ENCODE measurements around the gene TNFRSF6B.
A peak's percentile ranks its signal among the peaks of the same experiment; 100 is the strongest.

Gene TNFRSF6B

GRCh38 chr20:63686492-63687321, 9.7 kb upstream of the TNFRSF6B start:
- DNase-seq = no peak

- DNase-seq = no peak
Measured at GRCh38 chr20:63687419-63688178, 8.9 kb upstream of the TNFRSF6B start.

- DNase-seq = no peak
Measured at GRCh38 chr20:63688228-63689045, 8.0 kb upstream of the TNFRSF6B start.

- DNase-seq = no peak
Measured at GRCh38 chr20:63689046-63690002, 7.1 kb upstream of the TNFRSF6B start.

GRCh38 chr20:63690003-63690897, 6.2 kb upstream of the TNFRSF6B start:
- no peak for DNase-seq

- DNase-seq = no peak
Measured at GRCh38 chr20:63690898-63691710, 5.3 kb upstream of the TNFRSF6B start.

- no peak for DNase-seq
Measured at GRCh38 chr20:63691711-63692435, 4.6 kb upstream of the TNFRSF6B start.

GRCh38 chr20:63692436-63693082, 3.9 kb upstream of the TNFRSF6B start:
- peak in 1 of 3 experiments; percentile 22 for DNase-seq

- no peak for DNase-seq
Measured at GRCh38 chr20:63693083-63693732, 3.2 kb upstream of the TNFRSF6B start.

- no peak for DNase-seq
Measured at GRCh38 chr20:63693733-63694583, 2.5 kb upstream of the TNFRSF6B start.

GRCh38 chr20:63694584-63695423, 1.6 kb upstream of the TNFRSF6B start:
- no peak for DNase-seq

GRCh38 chr20:63695424-63696305, 787 bp upstream of the TNFRSF6B start:
- no peak for DNase-seq

GRCh38 chr20:63696306-63696627, 185 bp upstream of the TNFRSF6B start:
- no peak for DNase-seq

- DNase-seq = no peak
Measured at GRCh38 chr20:63697357-63697867, 960 bp downstream of the TNFRSF6B start.

GRCh38 chr20:63697868-63698545, 1.6 kb downstream of the TNFRSF6B start:
- no peak for DNase-seq
